DOHH2 (cell line): ENCODE data around the gene C9orf85.

Experiments
- H3F3A ChIP-seq: fragments of 200-600 bp; sonication (generic), shearing (Covaris generic); 2 replicates; pipeline ENCODE4 v1.6.0; 2016; ENCODE audit warnings: antibody characterized with exemption, mild to moderate bottlenecking; ENCODE audit not compliant: control insufficient read depth, insufficient read depth
- H3K27ac ChIP-seq: fragments of 200-600 bp; sonication (generic); 2 replicates; pipeline ENCODE4 v1.5.1; 2014; ENCODE audit warnings: low read depth, mild to moderate bottlenecking, low read length, moderate library complexity
- H3K27me3 ChIP-seq: fragments of 200-600 bp; sonication (generic); 2 replicates; pipeline ENCODE4 v1.6.1; 2014; ENCODE audit warnings: mild to moderate bottlenecking, low read length, mixed read lengths; ENCODE audit not compliant: control insufficient read depth
- H3K36me3 ChIP-seq: fragments of 200-600 bp; sonication (generic); 2 replicates; pipeline ENCODE4 v1.6.1; 2014; ENCODE audit warnings: mild to moderate bottlenecking, low read length, moderate library complexity, mixed read lengths; ENCODE audit not compliant: control insufficient read depth
- H3K4me1 ChIP-seq: fragments of 200-600 bp; sonication (generic); 2 replicates; pipeline ENCODE4 v1.6.1; 2014; ENCODE audit warnings: mild to moderate bottlenecking, low read length, mixed read lengths; ENCODE audit not compliant: control insufficient read depth
- H3K4me2 ChIP-seq: fragments of 200-600 bp; sonication (generic); 2 replicates; pipeline ENCODE4 v1.6.0; 2014; ENCODE audit warnings: mild to moderate bottlenecking, low read length, moderate library complexity
- H3K4me3 ChIP-seq: fragments of 200-600 bp; sonication (generic); 2 replicates; pipeline ENCODE4 v1.5.1; 2014; ENCODE audit warnings: mild to moderate bottlenecking, low read length, mixed read lengths
- H3K79me2 ChIP-seq: fragments of 200-600 bp; sonication (generic); 2 replicates; pipeline ENCODE4 v1.6.1; 2014; ENCODE audit warnings: mild to moderate bottlenecking, low read length, mixed read lengths; ENCODE audit not compliant: control insufficient read depth
- H3K9me2 ChIP-seq: fragments of 200-600 bp; sonication (generic); replicated peaks from 2 replicates; pipeline ENCODE4 v1.6.1; 2014; ENCODE audit warnings: mild to moderate bottlenecking, low read length, mixed read lengths; ENCODE audit not compliant: control insufficient read depth
- H3K9me3 ChIP-seq: fragments of 200-600 bp; sonication (generic); 2 replicates; pipeline ENCODE4 v1.6.1; 2014; ENCODE audit warnings: antibody characterized with exemption, low read length, mixed read lengths; ENCODE audit not compliant: control insufficient read depth, insufficient read depth
- H4K20me1 ChIP-seq: fragments of 200-600 bp; sonication (generic); 2 replicates; pipeline ENCODE4 v1.6.0; 2014; ENCODE audit warnings: low read depth, mild to moderate bottlenecking, antibody characterized with exemption, low read length, moderate library complexity; ENCODE audit not compliant: control insufficient read depth, insufficient read depth
- EZH2phosphoT487 ChIP-seq: fragments of 200-600 bp; sonication (generic); IDR thresholded peaks from 2 replicates; pipeline ENCODE4 v1.6.1; 2017; ENCODE audit warnings: borderline replicate concordance, mild to moderate bottlenecking, antibody characterized with exemption, low read length, moderate library complexity, mixed read lengths
- TF ChIP-seq, protein P1 (sequence below): fragments of 200-600 bp; sonication (generic); IDR thresholded peaks from one replicate; pipeline ENCODE4 v1.5.1; 2014; ENCODE audit warnings: antibody characterized with exemption, mild to moderate bottlenecking, low read depth, low read length; ENCODE audit not compliant: poor library complexity, severe bottlenecking

C9orf85 gene

GRCh38 chr9:72022841-72023240 is 111.4 kb downstream of the C9orf85 start:
- no peak overlapping the region for H3K4me2 ChIP-seq
- no peaks in the 10 kb centered on the region for H3K79me2 ChIP-seq
- H3K9me2 ChIP-seq: no peaks in the 10 kb centered on the region
- no peaks in the 10 kb centered on the region for H3F3A ChIP-seq
- H3K4me3 ChIP-seq: no peak overlapping the region
- no peak overlapping the region for H3K27ac ChIP-seq
- H3K36me3 ChIP-seq: no peaks in the 10 kb centered on the region
- TF ChIP-seq, protein P1, sequence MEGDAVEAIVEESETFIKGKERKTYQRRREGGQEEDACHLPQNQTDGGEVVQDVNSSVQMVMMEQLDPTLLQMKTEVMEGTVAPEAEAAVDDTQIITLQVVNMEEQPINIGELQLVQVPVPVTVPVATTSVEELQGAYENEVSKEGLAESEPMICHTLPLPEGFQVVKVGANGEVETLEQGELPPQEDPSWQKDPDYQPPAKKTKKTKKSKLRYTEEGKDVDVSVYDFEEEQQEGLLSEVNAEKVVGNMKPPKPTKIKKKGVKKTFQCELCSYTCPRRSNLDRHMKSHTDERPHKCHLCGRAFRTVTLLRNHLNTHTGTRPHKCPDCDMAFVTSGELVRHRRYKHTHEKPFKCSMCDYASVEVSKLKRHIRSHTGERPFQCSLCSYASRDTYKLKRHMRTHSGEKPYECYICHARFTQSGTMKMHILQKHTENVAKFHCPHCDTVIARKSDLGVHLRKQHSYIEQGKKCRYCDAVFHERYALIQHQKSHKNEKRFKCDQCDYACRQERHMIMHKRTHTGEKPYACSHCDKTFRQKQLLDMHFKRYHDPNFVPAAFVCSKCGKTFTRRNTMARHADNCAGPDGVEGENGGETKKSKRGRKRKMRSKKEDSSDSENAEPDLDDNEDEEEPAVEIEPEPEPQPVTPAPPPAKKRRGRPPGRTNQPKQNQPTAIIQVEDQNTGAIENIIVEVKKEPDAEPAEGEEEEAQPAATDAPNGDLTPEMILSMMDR: no peak
- TF ChIP-seq EZH2phosphoT487: no peak
- no peaks in the 10 kb centered on the region for H3K4me1 ChIP-seq
- no peaks in the 10 kb centered on the region for H4K20me1 ChIP-seq
- H3K9me3 ChIP-seq: no peaks in the 10 kb centered on the region
- H3K27me3 ChIP-seq: no peaks in the 10 kb centered on the region
